PFSK-1 (cell line): ENCODE measurements around the gene SRRT.

Experiments used
- FOXP2 ChIP-seq: optimal IDR thresholded peaks from 2 replicates; pipeline ENCODE3; 2011; ENCODE audit warnings: borderline replicate concordance, control low read depth, inconsistent platforms; ENCODE audit not compliant: insufficient read depth; ENCODE audit errors: extremely low read length, extremely low read depth
- POLR2AphosphoS5 ChIP-seq: IDR thresholded peaks from 2 replicates; pipeline ENCODE4 v1.6.1; 2012; ENCODE audit warnings: low read depth, mild to moderate bottlenecking, control low read depth, low read length, moderate library complexity
- SIN3A ChIP-seq: IDR thresholded peaks from 2 replicates; pipeline ENCODE4 v1.6.1; 2012; ENCODE audit warnings: mild to moderate bottlenecking, low read length, moderate library complexity, borderline replicate concordance; ENCODE audit not compliant: insufficient read depth
- TAF1 ChIP-seq: IDR thresholded peaks from 2 replicates; pipeline ENCODE4 v1.6.1; 2012; ENCODE audit warnings: low read length, control low read depth, borderline replicate concordance; ENCODE audit not compliant: insufficient read depth
- TF ChIP-seq, protein P1 (sequence below), 2 experiments: IDR thresholded peaks; 2 replicates each; pipeline versions ENCODE4 v1.6.1 to v1.8.0; 2011 to 2012; ENCODE audit warnings: low read depth in 2 of 2, low read length in 2 of 2, control low read depth in 1 of 2, inconsistent platforms in 1 of 2, mild to moderate bottlenecking in 1 of 2, moderate library complexity in 1 of 2; ENCODE audit not compliant: insufficient read depth in 1 of 2

SRRT gene

DNA sequence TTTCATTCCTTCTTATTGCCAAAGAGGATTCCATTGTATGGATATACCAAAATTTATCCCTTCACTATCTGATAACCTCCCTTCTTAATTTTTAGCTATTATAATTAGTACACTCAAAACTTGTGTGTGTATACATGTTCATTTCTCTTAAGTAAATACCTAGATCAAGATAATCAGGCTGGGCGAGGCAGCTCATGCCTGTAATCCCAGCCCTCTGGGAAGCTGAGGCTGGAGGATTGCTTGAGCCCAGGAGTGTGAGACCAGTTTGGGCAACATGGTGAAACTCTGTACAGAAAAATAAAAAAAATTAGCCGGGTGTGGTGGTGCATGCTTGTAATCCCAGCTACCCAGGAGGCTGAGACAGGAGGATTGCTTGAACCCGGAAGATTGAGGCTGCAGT lies 36.6 kb downstream of the SRRT start:
- no peak for TF ChIP-seq POLR2AphosphoS5
- TF ChIP-seq TAF1: no peak
- TF ChIP-seq FOXP2: no peak
- TF ChIP-seq, protein P1, sequence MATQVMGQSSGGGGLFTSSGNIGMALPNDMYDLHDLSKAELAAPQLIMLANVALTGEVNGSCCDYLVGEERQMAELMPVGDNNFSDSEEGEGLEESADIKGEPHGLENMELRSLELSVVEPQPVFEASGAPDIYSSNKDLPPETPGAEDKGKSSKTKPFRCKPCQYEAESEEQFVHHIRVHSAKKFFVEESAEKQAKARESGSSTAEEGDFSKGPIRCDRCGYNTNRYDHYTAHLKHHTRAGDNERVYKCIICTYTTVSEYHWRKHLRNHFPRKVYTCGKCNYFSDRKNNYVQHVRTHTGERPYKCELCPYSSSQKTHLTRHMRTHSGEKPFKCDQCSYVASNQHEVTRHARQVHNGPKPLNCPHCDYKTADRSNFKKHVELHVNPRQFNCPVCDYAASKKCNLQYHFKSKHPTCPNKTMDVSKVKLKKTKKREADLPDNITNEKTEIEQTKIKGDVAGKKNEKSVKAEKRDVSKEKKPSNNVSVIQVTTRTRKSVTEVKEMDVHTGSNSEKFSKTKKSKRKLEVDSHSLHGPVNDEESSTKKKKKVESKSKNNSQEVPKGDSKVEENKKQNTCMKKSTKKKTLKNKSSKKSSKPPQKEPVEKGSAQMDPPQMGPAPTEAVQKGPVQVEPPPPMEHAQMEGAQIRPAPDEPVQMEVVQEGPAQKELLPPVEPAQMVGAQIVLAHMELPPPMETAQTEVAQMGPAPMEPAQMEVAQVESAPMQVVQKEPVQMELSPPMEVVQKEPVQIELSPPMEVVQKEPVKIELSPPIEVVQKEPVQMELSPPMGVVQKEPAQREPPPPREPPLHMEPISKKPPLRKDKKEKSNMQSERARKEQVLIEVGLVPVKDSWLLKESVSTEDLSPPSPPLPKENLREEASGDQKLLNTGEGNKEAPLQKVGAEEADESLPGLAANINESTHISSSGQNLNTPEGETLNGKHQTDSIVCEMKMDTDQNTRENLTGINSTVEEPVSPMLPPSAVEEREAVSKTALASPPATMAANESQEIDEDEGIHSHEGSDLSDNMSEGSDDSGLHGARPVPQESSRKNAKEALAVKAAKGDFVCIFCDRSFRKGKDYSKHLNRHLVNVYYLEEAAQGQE (IDR thresholded peaks at IDR 0.05; ENCODE audit: insufficient read depth in 1 of 2, low read depth in 2 of 2, low read length in 2 of 2): no peak
- TF ChIP-seq SIN3A: no peak

DNA sequence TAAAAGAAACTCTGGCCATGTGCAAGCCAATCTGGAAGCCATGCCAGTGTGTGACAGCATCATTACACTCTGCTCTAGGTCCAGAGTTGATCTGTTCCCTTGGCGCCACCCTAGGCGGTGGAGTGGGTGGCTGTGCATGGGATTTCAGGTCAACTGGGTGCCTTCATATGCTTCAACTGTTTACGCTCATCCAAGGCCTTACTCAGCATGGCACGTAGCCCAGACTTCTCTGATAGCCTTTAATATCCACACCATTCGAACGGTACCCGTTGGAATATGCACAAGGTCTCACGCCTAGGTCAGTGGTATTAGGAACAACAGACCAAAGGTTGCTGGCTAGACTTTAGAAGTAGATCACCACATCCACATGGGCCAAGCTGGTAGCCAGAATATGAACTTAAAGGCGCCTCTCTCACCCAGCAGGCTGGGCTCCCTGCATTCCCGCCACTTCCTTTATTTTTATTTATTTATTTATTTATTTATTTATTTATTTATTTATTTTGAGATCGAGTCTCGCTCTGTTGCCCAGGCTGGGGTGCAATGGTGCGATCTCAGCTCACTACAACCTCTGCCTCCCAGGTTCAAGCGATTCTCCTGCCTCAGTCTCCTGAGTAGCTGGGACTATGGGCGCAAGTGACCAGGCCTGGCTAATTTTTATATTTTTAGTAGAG lies 39.4 kb downstream of the SRRT start:
- TF ChIP-seq, protein P1 (IDR thresholded peaks at IDR 0.05; ENCODE audit: insufficient read depth in 1 of 2, low read depth in 2 of 2, low read length in 2 of 2): no peak
- TF ChIP-seq POLR2AphosphoS5 (no peak), FOXP2 (no peak), SIN3A (no peak), TAF1 (no peak)

DNA sequence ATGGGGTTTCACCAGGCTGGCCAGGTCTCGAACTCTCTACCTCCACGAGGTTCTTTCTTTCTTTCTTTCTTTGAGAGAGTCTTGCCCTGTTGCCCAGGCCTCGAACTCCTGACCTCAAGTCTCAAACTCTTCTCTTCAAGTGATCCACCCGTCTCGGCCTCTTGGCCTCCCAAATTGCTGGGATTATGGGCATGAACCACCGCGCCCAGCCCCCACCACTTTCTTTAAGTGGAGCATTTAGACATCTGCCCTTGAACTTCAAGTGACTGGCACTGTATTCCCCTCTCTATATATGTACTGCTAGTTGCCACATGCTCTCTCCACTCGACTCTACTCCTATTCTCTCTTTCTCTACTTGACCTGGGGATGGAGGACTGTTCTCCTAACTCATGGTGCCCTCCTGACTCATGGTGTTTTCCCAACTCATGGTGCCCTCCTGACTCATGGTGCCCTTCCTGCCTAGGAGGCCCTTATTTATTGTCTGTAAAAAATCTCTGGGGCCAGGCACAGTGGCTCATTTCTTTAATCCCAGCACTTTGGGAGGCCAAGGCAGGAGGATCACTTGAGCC lies 40.1 kb downstream of the SRRT start:
- no peak for TF ChIP-seq SIN3A
- no peak for TF ChIP-seq FOXP2
- TF ChIP-seq TAF1: no peak
- no peak for TF ChIP-seq POLR2AphosphoS5
- TF ChIP-seq, protein P1 (IDR thresholded peaks at IDR 0.05; ENCODE audit: insufficient read depth in 1 of 2, low read depth in 2 of 2, low read length in 2 of 2): no peak

- TF ChIP-seq TAF1 (no peak), POLR2AphosphoS5 (no peak), SIN3A (no peak), FOXP2 (no peak)
- TF ChIP-seq, protein P1 (IDR thresholded peaks at IDR 0.05; ENCODE audit: insufficient read depth in 1 of 2, low read depth in 2 of 2, low read length in 2 of 2): no peak
These were observed 46.1 kb downstream of the SRRT start for GRCh38 chr7:100921039-100921438.
